ENCODE measurements around the gene RBMXL3.

GRCh38 chrX:115214151-115214550, 24.9 kb downstream of the RBMXL3 start:
- TF ChIP-seq CTCF (IDR thresholded peaks at IDR 0.05; ENCODE audit: poor library complexity) (no peak), EZH2 (IDR thresholded peaks at IDR 0.05; ENCODE audit: borderline replicate concordance) (no peak), EZH2phosphoT487 (IDR thresholded peaks at IDR 0.05; ENCODE audit: low read depth, severe bottlenecking, unreplicated experiment) (no peak)

Data from hepatocyte (in vitro differentiated cells).